GM19023 (cell line): ENCODE results near the gene TEN1.
"Not testable (repeated sequence)": the region's sequence is repeated elsewhere in the genome, so short reads cannot be mapped to it uniquely, and the experiment has no call there.

Experiments
- ATAC-seq: cut with Tn5 transposase; IDR thresholded peaks from one replicate; pipeline ENCODE4 v1.9.1; 2021; ENCODE audit warnings: mild to moderate bottlenecking, moderate library complexity; ENCODE audit not compliant: unreplicated experiment

Gene TEN1

GRCh38 chr17:76024353-76024752 is 45.3 kb downstream of the TEN1 start:
- ATAC-seq = no peak

GRCh38 chr17:76025294-76025693 is 46.3 kb downstream of the TEN1 start:
- no peak for ATAC-seq

- no peak for ATAC-seq
Measured at GRCh38 chr17:76026714-76027158, 47.7 kb downstream of the TEN1 start.

GRCh38 chr17:76027159-76027839 is 48.3 kb downstream of the TEN1 start, which contains the start of gene EVPL:
Gene EVPL, minus strand, starts transcription at chr17:76027306. Its CDS starts 108 bp downstream, at chr17:76027198.
- no peak for ATAC-seq

- no peak for ATAC-seq
Measured at GRCh38 chr17:76032073-76032779, 53.2 kb downstream of the TEN1 start.

GRCh38 chr17:76032780-76033108 is 53.7 kb downstream of the TEN1 start:
- no peak for ATAC-seq

GRCh38 chr17:76033139-76033538 is 54.1 kb downstream of the TEN1 start:
- no peak for ATAC-seq

- ATAC-seq = no peak
Measured at GRCh38 chr17:76034428-76035350, 55.6 kb downstream of the TEN1 start.

- no peak for ATAC-seq
Measured at GRCh38 chr17:76036497-76037261, 57.6 kb downstream of the TEN1 start.

- ATAC-seq = no peak
Measured at GRCh38 chr17:76038050-76038449, 59.0 kb downstream of the TEN1 start.

- ATAC-seq = no peak
Measured at GRCh38 chr17:76039121-76039520, 60.1 kb downstream of the TEN1 start.

- ATAC-seq = no peak
Measured at GRCh38 chr17:76040376-76040775, 61.3 kb downstream of the TEN1 start.

- ATAC-seq = not testable (repeated sequence)
Measured at GRCh38 chr17:76042868-76043267, 63.8 kb downstream of the TEN1 start.

GRCh38 chr17:76044475-76045007 is 65.5 kb downstream of the TEN1 start:
- not testable (repeated sequence) for ATAC-seq

GRCh38 chr17:76046064-76046463 is 67.0 kb downstream of the TEN1 start:
- no peak for ATAC-seq

GRCh38 chr17:76048025-76048605 is 69.1 kb downstream of the TEN1 start:
- no peak for ATAC-seq

- no peak for ATAC-seq
Measured at GRCh38 chr17:76048711-76049110, 69.7 kb downstream of the TEN1 start.

- ATAC-seq = no peak
Measured at GRCh38 chr17:76049239-76049638, 70.2 kb downstream of the TEN1 start.

- ATAC-seq = no peak
Measured at GRCh38 chr17:76049836-76050537, 70.9 kb downstream of the TEN1 start.
